Measurements from ENCODE around the gene LGALS4.
"Not testable (repeated sequence)": the region's sequence is repeated elsewhere in the genome, so short reads cannot be mapped to it uniquely, and the experiment has no call there.

The LGALS4 gene

GRCh38 chr19:38812841-38813320 is at the start of gene LGALS4:
Gene LGALS4 (minus strand): TSS chr19:38812945. CDS start chr19:38812886, 59 bp downstream.
- DNase-seq = no peak

DNA sequence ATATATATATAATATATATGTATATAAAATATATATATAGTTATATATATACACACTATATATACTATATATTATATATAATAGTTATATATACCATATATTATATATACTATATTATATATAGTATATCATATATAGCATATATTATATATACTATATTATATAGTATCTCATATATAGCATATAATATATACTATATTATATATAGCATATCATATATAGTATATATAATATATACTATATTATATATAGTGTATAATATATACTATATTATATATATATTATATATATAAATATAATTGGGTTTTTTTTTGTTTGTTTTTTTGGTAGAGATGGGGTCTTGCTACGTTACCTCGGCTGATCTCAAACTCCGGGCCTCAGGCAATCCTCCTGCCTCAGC is 48.6 kb upstream of the LGALS4 start:
- no peak for DNase-seq

DNA sequence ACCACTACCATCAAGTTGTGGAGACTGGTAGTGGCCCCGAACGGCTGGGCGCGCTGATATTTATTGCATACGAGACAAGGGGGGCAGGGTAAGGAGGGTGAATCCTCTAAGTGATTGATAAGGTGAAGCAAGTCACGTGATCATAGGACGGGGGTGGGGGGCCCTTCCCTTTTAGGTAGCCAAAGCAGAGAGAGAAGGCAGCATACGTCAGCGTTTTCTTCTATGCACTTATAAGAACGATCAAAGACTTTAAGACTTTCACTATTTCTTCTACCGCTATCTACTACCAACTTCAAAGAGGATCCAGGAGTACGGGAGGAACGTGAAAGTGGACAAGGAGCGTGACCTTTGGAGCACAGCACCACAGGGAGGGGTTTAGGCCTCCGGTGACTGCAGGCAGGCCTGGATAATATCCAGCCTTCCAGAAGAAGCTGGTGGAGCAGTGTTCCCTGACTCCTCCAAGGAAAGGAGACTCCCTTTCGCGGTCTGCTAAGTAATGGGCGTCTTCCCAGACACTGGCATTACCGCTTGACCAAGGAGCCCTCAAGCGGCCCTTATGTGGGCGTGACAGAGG is 47.0 kb upstream of the LGALS4 start:
- DNase-seq = not testable (repeated sequence)

DNA sequence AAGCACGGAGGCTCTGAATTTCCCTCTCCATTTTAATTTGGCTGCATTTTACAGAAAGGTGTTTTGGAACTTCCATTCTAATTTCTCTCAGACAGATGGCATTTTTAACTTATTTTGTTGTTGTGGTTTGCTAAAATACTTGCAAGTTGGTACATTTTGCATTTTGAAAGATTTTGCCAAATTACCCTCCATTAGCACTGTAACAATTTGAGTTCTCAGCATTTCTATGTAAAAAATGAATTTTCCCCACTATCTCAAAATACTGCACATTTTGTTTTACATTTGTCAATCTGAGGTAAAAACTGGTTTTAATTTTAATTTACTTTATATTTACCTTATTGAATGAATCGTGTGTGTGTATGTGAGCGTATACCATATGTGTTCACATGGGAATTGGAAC is 44.1 kb upstream of the LGALS4 start:
- DNase-seq = no peak

- DNase-seq = not testable (repeated sequence)
Measured at GRCh38 chr19:38855751-38856150, 43.0 kb upstream of the LGALS4 start.

- DNase-seq = not testable (repeated sequence)
Measured at GRCh38 chr19:38854961-38855360, 42.2 kb upstream of the LGALS4 start.

DNA sequence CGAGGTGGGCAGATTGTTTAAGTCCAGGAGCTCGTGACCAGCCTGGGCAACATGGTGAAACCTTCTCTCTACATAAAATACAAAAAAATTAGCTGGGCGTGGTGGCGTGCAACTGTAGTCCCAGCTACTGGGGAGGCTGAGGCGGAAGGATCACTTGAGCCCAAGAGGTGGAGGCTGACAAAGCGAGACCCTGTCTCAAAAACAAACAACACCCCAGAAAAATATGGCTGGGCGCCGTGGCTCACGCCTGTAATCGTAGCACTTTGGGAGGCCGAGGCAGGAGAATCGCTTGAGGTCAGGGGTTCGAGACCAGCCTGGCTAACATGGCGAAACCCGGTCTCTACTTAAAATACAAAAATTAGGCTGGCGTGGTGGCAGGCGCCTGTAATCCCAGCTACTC is 40.5 kb upstream of the LGALS4 start:
- no peak for DNase-seq

DNA sequence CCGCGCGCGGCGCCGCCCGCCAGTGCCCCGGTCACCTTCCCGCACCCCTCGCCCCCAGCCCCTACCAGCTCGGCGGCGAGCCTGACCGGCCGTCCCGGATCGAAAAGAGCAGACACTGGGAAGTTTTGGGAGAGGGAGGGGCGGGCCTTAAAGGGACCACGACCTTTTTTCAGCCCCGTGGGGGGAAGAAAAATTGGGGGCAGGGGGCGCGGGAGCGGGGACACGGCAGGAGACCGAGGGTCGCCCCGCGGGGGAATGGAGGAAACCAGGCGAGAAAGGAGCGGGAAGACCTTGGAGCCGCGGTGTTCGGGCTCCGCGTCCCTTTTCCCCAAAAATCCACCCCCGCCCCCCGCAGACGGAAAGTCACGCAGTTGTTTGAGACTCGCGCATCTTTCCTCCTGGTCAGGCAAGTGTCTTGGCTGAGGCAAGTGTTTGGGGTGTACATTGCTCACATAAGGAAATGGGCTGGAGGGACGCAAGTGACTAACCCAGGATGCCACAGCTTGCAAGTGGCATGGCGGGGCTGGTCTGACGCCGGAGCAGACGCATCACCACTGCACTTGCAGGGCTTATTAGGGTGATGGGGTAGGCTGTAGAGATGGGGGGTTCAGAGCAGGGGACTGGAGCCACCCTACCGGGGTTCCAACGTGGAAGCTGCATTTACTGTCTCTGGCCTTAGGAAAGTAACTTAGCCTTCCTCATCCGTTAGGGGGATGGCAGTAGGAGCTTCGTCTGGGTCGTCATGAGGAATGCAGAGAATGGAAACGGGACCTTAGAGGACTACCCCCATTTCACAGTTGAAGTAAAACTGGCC is 39.7 kb upstream of the LGALS4 start:
- DNase-seq = peak in 2 of 3 experiments; percentile 37 to 39

DNA sequence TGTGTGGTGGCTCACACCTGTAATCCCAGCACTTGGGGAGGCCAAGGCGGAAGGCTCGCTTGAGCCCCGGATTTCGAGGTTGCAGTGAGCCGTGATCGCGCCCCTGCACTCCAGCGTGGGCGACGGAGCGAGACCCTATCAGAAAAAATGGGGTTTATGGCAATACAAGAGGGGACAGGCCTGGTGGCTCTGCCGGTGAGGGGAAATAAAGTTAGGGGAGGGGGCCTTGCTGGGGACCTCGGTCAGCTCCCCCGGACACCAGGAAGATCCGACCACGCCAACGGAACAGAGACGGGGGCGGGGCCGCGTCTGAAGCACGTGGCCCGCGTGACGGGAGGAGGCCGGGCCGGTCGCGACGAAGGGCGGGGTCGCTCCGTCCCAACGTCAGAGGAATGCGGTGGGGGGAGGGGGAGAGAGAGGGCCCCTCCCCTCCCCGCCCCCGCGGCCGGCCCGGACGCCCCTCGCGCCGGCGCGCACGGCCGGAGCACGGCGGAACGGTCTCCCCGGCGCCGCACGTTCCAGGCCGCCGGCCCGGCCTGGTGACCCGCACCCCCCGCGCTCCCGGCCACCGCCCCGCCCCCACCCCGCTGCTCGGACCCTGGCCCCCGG is 39.0 kb upstream of the LGALS4 start:
- DNase-seq = peak; percentile 87 to 90 (median 89)

DNA sequence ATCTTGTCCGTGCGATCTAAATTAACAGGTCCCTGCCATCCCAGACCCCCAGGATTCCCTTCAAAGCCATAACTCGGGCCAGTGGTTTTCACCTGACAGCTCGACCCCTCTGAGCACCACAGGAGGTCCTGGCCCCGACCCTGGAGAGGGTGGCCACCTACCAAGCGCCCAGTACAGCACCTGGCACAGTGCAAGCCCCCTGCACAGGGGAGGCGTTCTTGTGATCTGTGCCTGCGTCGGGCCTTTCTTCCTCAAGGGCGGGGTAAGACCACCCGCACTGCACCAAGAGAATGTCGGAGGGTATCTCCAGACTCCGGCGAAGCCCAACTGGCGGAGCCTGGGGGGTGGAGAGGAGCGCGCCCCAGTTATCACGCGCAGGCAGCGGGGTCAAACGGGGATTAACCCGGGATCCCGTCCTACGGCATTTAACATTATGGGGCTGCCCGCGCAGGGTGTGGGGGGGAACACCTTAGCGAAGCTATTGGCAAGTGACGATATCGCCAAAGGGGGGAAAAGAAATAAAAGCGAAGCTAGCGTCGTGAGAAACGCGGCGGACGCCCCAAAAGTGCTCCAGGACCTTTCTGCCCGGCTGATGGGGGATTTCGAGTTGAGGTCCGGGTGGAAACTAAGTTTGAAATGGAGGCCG is 38.4 kb upstream of the LGALS4 start:
- DNase-seq = peak in 1 of 3 experiments; percentile 62

GRCh38 chr19:38850436-38850975 is 37.8 kb upstream of the LGALS4 start:
- DNase-seq = peak in 2 of 3 experiments; percentile 91 to 100

DNA sequence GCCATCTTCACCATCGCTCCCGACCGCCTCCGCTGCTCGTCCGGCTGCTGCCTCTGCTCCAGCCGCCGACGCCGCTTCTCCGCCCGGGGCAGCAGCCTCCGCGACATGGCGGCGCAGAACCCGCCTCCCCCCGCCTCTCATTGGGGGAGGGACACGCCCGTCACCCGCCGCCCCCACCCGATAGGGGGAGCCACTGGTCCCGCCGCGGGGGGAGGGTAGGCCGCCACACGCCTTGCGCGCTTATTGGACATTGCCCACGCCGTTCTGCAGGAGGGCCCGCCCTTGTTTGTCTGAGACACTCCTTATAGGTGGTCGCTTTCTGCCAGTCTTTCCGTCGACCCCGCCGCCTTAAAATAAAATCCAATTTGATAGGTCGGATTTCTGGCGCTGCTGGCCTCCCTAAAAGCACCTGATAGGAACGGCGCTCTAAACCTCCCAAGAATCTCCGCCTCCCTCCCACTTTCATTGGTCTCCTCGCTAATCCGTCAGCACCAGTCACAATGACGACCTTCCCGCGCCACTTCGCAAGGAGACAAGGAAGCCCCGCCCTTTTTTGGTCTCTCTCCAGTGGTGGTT is 37.2 kb upstream of the LGALS4 start, which contains the start of gene HNRNPL:
TSS of gene HNRNPL (minus strand) at position 127 of the 576 bp plus-strand sequence. CDS start at position 107, 20 bp downstream.
- DNase-seq = peak; percentile 100

- DNase-seq = peak; percentile 95 to 97 (median 95)
Measured at GRCh38 chr19:38849147-38849859, 36.6 kb upstream of the LGALS4 start.

DNA sequence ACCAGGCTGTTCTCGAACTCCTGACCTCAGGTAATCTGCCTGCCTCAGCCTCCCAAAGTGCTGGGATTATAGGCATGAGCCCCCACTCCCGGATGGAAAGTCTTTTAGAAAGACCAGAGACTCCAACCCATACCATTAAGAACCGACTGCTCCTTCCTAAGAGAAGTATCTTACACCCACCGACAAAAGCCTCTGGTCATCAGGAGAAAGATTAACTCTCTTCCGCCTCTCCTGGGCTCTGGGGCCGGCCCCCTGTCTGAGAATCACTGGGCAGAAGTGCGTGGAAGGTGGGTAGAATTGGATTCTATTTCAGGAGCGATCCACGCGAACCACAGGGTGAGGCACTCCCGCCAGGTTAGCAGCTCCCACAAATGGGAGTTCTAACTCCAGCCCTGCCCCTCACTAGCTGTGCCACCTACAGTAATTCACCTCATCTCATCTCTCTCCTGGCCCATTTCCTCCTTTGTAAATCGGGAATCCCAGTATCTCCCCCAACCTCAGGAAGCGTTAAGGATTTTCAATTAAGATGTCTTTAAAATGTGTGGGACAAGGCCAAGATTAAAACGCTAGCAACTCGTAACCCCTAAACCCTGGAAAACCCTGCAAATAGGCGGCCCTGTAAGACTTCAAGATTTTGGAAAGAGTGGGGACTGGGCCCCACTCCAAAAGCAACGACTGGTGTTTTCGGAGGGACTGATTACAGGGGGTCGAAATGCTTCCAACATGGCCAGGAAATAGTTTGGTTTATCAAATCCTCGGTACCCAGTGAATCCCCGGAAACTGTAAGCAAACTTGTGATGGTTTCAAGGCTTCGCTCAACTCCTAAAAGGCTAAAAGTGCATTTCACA is 35.8 kb upstream of the LGALS4 start:
- no peak for DNase-seq

DNA sequence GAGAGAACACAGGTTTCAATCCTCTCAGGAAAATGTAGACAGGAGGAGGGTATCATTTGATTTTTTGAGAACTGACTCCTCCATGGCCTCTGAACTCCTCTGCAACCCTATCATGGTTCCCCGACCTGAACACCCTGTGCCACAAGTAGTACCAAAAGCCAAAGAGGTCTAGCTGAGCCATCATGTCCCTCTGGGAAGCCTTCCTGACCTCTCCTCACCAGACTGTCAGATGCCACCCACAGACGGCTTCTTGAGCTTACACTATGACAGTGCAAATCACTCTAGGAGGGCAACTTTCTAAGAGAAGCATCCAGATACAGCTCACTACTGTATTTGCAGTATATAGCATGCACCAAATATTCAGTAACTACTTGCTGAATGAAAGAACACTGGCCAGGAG is 33.4 kb upstream of the LGALS4 start:
- DNase-seq = no peak

DNA sequence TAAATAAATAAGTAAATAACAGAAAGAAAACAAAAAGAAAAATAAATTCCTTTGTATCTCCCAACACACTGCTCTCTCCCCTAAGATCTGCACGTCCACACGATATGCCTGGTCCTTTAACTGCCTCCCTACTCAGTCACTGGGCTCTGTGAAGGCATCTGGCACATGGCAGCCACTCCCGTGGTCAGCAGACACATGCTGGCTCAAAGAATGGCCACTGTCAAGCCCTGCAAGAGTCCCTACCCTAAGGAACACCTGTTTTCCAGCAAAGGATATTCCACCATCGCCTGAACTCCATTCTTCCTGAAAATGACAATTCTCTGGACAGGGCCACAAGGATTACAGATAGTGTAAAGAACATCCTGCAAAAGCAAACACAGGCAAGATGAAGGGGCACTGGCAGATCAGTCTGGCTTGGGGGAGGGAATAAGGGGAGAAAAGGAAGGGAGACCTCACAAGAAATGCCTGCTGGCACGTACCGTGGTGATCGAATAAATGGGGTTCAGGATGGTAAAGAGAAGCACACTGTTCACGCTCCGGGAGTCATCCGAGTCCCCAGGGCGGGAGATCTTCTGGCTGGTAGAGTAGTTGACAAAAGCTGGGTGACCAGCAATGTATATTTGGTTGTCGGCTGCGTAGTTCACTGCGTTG is 32.8 kb upstream of the LGALS4 start:
- no peak for DNase-seq

GRCh38 chr19:38844093-38844686 is 31.4 kb upstream of the LGALS4 start:
- no peak for DNase-seq

DNA sequence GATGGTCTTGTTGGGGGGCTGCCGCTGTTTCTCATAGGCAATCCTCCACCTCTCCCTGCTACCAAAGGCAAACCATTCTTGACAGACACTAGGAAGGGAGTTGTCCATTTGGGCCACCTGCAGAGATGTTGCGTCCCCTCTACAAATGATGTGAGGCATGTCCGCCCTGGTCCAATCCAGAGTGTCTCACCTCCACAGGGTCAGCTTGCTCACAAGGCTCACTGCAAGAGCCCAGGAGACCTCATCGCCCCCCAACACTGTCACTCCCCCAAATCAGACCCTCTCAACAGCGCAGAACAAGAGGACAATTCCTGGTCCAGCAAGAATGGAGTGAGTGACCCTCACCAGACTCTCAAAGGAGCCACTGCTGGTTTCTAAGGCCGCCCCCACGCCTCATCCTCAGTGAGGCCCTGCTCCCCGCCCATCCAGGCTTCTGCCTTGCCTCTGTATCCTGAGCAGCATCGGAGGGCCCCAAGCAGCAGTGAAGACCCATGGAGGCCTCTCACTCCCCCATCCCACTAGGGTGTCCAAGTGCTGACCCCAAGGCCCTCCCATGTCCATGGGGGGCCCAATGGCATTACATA is 30.5 kb upstream of the LGALS4 start:
- no peak for DNase-seq

DNA sequence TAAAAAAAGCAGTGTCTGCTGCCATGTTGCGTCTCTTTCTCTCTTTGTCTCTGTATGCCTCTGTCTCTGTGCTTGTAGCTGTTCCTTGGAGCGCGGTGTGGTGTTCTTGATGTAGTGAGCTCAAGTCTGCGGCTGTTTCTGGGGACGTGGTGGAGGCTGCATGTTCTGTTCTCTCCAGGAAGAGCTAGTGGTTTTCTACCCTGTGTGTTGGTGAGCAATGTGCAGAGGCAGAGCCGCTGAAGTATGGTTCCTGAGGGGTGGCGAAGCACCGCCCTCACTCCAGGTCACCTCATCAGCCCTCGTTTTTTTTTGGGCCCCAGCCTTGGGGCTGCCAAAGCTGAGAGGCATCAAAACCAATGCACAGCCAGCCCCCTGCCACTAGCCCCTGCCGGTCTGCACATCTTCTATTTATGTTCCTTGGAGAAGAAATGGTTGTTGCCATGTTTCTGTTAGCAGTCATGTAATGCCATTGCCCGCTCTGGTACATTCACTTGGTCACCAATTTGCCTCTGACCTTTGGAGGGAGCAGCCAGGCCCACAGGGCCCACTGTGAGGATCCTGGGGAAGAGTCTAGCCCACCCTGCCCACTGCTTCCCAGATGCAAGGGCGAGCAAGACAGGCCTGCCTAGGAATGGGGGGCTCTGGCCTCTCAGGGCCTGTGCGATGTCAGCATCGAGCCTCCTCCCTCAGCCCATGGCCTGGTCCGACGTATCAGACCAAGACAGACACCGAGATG is 29.9 kb upstream of the LGALS4 start:
- no peak for DNase-seq
